GM21825 (cell line): ENCODE results near the gene SLC25A48.

Source experiments
- ATAC-seq: cut with Tn5 transposase; IDR thresholded peaks from one replicate; pipeline ENCODE4 v1.9.1; 2021; ENCODE audit warnings: mild to moderate bottlenecking, moderate library complexity; ENCODE audit not compliant: unreplicated experiment

SLC25A48 gene

DNA sequence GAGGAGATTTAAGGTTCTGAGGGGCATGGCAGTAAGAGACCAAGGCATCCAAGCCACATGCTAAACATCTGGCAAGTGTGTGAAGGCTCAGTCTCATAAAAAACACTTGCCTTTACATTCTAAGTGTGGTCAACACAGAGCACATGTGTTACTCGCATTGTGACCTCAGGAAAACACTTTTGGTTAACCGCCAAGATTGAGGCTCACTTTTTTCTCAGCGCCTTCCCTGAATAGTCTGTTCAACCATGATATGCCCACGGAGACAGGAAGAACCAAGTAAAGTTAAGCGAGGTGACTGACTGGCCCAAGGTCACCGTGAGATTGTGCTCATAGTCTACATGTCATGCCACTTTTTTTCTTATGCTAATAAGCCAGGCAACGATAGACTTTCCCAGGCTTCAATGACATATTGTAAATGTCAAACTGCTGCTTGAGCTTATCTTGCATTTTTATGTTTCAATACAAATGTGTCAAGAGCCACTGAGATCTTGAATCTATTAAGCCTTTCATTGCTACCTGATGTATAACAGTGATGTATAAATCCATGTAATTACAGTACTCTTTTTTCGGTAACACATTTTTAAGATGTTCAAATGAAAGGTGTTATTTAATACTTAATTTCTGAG, 82.3 kb downstream of the SLC25A48 start:
- ATAC-seq: no peak

DNA sequence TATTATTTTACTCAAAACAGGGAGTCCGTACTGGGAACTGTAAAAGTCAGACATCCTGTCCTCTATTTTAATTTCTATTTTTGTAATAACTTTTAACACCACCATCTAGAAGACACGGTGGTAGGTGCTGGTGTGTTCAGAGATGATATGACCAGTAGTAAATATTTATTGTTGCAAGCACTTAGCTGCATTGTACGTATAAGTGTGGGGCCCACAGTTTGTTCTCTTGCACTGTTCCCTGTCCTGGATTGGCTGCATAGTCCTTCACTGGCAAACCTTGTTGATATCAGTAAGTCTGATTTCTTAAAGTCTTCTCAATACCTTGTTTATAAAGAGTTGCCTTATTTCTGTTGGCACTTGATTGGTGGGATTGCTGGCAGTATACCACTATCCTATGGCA, 85.7 kb downstream of the SLC25A48 start:
- ATAC-seq: no peak

DNA sequence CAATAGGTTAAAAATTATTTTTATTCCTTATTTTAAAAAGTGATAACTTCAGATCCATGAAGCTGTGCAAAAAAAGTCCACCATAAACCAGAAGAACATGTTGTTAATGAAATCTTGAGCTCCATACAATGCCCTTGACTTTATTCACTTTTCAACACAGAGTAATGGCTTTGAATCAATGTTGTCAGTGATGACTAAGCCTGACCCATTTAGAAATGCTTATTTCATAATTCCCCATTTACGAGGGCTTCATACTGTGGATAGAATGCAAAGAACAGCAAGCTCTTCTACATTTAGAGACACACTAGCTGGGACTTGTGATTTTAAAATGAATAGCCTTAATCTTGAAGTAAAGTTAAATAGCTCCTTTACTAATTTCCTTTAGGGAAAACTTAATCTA, 86.9 kb downstream of the SLC25A48 start:
- ATAC-seq: no peak

DNA sequence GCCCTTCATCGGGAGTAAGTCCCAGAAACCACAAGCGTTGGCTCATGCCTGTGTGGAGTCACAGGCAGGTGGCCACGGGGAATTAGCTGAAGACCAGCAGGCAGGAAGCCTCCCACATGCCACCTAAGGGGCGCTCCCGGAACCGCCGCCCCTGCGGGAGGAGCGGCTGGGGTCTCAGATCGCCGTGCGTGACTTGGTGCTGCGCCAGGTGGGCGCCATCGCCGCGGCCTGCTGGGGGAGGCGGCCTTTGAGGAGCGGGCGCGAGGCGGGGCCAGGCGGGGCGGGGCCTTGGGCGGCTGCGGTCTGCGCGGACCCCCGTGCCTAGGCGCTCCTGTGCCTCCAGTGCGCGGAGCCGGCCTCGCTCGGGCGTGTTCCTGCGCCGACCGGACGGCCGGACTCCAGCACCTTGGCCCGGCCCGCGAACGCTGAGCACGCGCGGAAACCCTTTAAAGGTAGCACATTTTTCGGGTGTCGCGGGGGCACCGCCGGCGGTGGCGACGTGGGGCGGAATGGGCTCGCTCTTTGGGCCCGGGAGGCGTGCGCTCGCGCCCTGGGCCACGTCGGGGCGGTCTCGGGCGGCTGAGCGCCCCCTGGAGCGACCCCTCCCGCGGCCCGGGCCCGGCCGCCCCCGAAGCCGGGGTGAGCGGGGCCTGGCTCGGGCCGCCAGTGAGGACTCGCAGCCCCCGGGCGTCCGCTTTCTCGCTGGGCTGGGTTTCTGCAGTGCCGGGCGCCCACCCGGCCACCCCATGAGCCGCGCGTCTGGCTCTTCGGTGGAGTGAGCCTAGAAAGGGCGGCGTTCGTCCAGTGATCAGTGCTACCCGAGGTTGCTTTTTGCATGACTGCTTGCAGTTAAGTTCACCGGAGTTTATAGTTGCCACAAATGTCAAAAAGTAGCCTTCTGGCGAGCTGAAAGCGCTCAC, 95.8 kb downstream of the SLC25A48 start:
- ATAC-seq: no peak

DNA sequence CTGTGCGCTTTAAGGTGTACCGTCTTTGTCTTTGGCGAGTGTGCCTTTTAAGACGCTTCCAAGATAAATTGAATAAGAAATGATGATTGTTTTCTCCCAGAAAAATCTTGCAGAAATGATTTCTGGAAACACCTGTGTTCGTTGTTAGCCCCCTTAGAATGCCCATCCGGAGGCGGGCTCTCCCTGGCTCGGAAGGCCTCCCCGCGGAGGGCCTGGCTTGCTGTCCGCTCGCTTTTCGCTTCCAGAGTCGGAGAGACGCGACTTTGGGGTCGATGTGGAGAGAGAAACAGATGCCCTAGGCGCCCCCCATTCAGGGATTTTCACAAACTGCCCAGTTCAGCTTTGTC, 96.5 kb downstream of the SLC25A48 start:
- ATAC-seq: no peak

DNA sequence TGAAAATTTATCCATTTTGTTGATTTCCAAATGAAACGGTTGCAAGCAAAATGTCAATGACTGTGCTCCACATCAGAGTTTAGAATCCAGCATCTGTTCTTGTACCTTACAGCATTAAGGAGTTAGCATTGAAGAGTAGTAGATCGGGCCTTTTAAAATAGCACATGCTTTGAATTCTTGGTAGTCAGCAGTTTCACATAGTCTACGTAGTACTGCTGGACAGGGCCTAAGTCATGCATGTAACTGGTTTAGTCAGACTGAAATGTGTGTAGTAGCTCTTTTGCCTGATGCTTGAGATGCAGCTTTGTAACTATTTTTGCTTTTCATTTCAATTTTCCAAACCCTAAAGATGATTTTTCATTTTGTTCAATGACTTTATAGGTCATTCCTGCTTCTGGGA, 100.5 kb downstream of the SLC25A48 start:
- ATAC-seq: no peak

DNA sequence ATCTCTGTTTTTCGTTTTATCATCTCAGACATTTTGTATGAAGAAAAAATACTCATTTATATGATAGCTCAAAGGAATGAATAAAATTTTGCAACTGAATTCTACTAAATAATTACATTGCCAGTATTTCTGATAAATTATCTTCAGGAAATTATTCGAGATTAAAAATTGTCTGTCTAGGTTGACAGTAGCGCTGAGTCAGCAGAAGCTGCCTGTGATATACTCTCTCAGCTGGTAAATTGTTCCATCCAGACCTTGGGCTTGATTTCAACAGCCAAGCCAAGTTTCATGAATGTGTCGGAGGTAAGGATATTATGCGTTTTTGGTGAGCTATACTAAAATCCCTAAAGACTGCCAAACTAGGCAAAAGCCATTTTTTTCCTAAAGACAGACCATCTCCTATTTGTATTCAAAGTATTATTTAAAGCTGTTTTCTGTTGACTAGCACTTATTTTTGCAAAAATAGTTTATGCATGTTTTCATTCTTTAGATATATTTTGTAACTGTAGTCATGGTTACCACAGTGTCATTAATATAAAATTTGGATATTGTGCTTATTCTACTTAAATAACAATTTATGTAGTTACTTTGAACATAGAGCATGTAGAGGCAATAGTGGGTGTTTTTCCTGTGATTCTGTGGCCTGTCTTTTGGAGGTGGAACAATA, 102.9 kb downstream of the SLC25A48 start:
- ATAC-seq: no peak
